T follicular helper cell (primary cell): ENCODE measurements around the gene SOCS7.
"Not testable (repeated sequence)": the region's sequence is repeated elsewhere in the genome, so short reads cannot be mapped to it uniquely, and the experiment has no call there.

ENCODE experiments used
- DNase-seq: peaks from one replicate; pipeline ENCODE4 v3.0.0-alpha.2; 2020; ENCODE audit warnings: low read depth

Gene SOCS7

GRCh38 chr17:38421171-38421841, 69.7 kb downstream of the SOCS7 start:
- no peak for DNase-seq

- DNase-seq = no peak
Measured at GRCh38 chr17:38421871-38422827, 70.5 kb downstream of the SOCS7 start.

- DNase-seq = no peak
Measured at GRCh38 chr17:38424297-38424972, 72.8 kb downstream of the SOCS7 start.

DNA sequence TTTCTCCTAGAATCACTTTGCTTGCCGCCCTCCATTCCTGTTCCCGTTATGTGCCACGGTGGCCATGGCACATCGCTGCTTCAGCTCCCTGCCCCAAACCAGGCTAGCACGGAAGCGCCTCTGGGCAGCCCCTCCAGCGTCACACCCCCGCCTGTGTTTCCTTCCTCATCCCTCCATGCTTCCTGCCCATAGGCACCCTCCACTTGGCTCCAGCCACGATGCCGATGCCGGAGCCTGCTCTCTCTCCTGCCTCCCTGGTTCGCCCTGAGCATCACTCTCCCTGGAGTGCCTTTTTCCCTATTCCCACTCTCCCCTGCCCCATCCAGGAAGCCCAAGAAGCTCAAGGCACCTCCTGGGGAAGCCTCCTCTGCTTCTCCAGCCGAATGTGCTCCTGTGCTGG, 73.4 kb downstream of the SOCS7 start:
- DNase-seq = no peak

GRCh38 chr17:38425744-38426143, 74.1 kb downstream of the SOCS7 start:
- no peak for DNase-seq

DNA sequence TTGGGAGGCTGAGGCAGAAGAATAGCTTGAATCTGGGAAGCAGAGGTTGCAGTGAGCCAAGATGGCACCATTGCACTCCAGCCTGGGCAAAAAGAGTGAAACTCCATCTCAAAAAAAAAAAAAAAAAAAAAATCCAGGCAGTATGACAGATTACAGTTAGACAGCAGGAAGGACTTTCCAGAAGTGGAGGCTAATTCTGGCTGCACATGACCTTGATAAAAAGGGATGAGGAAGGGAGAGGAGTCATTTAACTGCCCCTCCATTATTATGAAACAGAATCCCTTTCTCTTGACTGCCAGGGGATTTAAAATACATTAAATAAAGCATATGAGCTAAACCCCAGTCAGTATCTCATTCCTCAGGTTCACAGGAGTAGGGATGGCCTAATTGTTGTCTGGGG, 74.8 kb downstream of the SOCS7 start:
- DNase-seq = no peak

- no peak for DNase-seq
Measured at GRCh38 chr17:38427160-38427949, 75.7 kb downstream of the SOCS7 start.

DNA sequence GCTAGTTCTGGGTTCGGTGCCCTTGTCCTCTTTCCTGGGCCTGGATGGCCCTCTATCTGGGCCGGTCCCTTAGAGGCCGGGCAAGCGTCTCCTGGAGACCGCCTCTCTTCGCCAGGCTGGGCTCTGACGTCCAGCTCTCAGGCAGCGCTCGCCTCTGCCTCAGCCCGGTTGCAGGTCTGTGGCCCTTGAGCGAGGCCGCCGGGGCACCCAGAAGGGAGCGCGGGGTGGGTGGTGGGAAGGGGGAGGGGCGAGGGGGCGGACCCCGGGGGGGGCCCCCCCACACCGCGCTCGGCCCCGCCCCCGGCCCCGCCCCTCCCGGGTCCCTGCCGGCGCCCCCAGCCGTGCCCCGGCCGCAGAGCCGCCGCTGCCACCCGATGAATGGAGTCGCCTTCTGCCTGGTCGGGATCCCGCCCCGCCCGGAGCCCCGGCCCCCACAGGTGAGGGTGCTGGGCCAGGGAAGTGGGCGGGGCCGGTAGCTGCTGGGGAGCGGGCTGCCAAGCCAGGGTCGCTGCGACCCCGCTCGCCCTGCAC, 76.5 kb downstream of the SOCS7 start, which contains the start of gene ARHGAP23:
Gene ARHGAP23 (plus strand): TSS at position 353 of the 531 bp plus-strand sequence. CDS start 22 bp downstream, at position 375.
- peak; percentile 14 for DNase-seq

- DNase-seq = no peak
Measured at GRCh38 chr17:38428643-38429371, 77.2 kb downstream of the SOCS7 start.

- no peak for DNase-seq
Measured at GRCh38 chr17:38429476-38430100, 77.9 kb downstream of the SOCS7 start.

DNA sequence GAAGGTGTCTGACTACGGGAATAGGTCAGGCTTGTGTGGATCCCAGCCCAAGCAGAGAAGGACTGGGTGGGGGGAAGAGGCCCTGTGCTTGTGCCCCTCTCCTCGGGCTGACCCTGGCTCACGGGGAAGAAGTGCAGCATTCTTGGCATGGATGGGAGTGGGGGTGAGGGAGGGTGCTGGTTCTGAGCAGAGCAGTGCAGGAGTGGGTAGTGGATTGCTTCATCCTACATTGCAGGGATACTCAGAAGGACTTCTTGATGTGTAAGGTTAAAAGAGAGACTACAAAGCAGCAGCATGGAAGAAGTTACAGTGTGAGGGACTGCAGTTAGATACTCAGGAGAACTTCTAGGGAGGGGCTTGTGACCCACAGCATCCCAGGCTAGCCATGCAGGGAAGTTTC, 78.7 kb downstream of the SOCS7 start:
- DNase-seq = no peak

GRCh38 chr17:38430822-38431221, 79.2 kb downstream of the SOCS7 start:
- DNase-seq = no peak

- DNase-seq = no peak
Measured at GRCh38 chr17:38431346-38432145, 79.9 kb downstream of the SOCS7 start.

DNA sequence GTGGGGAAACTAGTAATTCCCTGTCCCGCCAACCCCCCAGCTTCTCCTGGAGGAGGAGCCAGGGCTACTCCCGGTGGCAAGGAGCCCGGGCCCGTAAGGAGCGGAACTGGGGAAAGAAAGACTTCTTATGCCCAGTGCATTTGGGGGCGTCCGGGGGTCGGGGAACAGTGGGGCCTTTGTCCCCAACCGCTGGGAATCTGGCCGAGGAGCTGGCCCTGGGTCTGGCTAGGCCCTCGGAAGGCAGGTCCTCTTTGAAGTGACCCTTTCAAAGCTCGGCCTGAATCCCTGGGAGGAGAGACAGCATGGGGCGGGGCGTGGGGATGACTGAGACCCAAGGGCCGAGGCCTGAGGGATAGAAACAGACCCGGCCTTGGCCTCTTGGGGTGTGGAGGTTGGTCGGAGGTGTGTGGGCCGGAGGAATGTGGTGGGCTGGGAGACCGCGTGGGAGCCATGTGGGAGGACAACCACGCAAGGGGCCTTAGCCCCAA, 82.6 kb downstream of the SOCS7 start:
- no peak for DNase-seq

- DNase-seq = no peak
Measured at GRCh38 chr17:38435795-38436194, 84.2 kb downstream of the SOCS7 start.

DNA sequence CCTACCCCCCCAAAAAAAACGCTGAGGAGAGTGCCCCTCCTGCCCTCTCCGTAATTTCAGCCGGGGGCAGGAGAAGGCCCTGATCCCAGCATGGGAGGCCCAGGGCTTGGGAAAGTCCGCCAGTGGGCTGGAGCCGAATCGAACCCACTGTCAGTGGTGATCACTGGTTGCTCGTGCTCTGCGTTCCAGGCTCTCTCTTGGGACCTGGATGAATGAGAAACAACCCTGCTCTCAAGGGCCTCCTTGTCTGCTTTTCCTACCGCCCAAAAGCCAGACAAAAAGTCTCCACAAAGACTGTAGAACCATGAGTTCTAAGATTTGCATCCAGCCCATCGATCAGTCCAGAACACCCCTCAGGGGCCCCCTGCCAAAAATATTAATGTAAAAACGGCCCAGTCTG, 84.7 kb downstream of the SOCS7 start:
- no peak for DNase-seq

DNA sequence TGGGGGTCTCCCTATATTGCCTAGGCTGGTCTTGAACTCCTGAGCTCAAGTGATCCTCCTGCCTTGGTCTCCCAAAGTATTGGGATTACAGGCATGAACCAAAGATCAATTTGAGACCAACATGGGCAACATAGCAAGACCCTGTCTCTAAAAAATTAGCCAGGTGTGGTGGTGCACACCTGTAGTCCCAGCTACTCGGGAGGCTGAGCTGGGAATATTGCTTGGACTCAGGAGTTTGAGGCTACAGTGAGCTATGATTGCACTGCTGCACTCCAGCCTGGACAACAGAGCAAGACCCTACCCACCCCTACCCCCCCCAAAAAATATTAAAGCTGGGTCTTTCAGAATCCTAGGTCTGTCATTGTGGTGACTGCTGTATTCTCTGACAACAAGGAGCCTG, 85.7 kb downstream of the SOCS7 start:
- DNase-seq = not testable (repeated sequence)

DNA sequence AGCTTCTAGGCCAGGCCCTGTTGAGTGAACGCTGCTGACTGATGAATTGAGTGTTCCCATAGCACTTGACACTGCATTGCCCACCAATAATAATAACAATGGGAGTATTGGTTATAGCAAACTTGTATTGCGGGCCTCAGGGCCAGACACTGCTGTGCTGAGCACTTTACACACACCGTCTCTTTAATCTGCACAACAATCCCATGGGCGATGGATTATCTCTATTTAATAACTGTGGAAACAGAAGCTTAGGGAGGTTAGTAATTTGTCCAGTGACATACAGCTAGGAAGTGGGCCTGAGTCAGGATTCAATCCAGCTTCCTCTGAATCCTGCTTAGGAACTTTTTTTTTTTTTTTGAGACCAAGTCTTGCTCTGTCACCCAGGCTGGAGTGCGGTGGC, 87.8 kb downstream of the SOCS7 start:
- DNase-seq = no peak
